HepG2 (cell line): ENCODE results near the gene NOMO2. TPM values are rescaled to one million over a fixed set of nuclear protein-coding genes. Genes with fewer than 3 reads are reported as not detected.
"Not testable (repeated sequence)": the region's sequence is repeated elsewhere in the genome, so short reads cannot be mapped to it uniquely, and the experiment has no call there.

Experiments used
- ATAC-seq: fragments of 200-7000 bp; cut with Tn5 transposase; 3 replicates; pipeline ENCODE4 v1.9.1; 2020; ENCODE audit warnings: mild to moderate bottlenecking, moderate library complexity
- BruUV-seq: library from RNA; stranded (reverse); fragments of 400-500 nt; replicated peaks from 2 replicates; lab custom pipeline; 2021; lab: Mats Ljungman, UMichigan
- CTCF ChIA-PET: fragments of 300-600 bp; formaldehyde crosslinking; extraction: SDS; loops from one replicate; lab custom pipeline; 2021; ENCODE audit warnings: low total read pairs, inconsistent platforms, low intra/inter-chr PET ratio; lab: Yijun Ruan, JAX
- POLR2A ChIA-PET: fragments of 350-600 bp; sonication (Branson Sonifier 250); formaldehyde crosslinking; loops from one replicate; lab custom pipeline; 2020; ENCODE audit warnings: antibody characterized with exemption, inconsistent platforms; lab: Yijun Ruan, JAX
- DNase-seq: peaks from one replicate; pipeline ENCODE4 v3.0.0-alpha.2; 2015; ENCODE audit warnings: low spot score
- FAIRE-seq: peaks from 3 replicates; lab custom pipeline; 2011; peaks lifted over from hg19 to GRCh38; lab: Jason Lieb, UNC
- H2AFZ ChIP-seq: one replicate; pipeline ENCODE4 v1.6.1; 2011; ENCODE audit warnings: low read length, inconsistent platforms
- H3K27ac ChIP-seq: fragments of 300-600 bp; 3 replicates; pipeline ENCODE4 v1.8.0; 2011; ENCODE audit warnings: mixed run types, mild to moderate bottlenecking, mixed read lengths, low read length, inconsistent platforms; ENCODE audit not compliant: insufficient read depth; ENCODE audit errors: extremely low read length
- H3K27me3 ChIP-seq, 2 experiments: fragments of 200-600 bp in 1 of 2; 2 replicates in 1 of 2; 3 replicates in 1 of 2; pipeline versions ENCODE4 v1.6.0 to v1.8.0; 2011; ENCODE audit warnings: low read length in 2 of 2, mild to moderate bottlenecking in 2 of 2, moderate library complexity in 2 of 2, inconsistent platforms in 1 of 2; ENCODE audit not compliant: insufficient read depth in 2 of 2, control insufficient read depth in 1 of 2
- H3K36me3 ChIP-seq, 2 experiments: fragments of 200-600 bp in 1 of 2; replicated peaks in 1 of 2; 2 replicates in 1 of 2; 3 replicates in 1 of 2; pipeline versions ENCODE4 v1.5.1 to v1.8.0; 2011; ENCODE audit warnings: low read length in 2 of 2, inconsistent platforms in 1 of 2; ENCODE audit not compliant: insufficient read depth in 2 of 2, control insufficient read depth in 1 of 2
- H3K4me1 ChIP-seq: 2 replicates; pipeline ENCODE4 v1.5.1; 2012; ENCODE audit warnings: low read length, inconsistent platforms; ENCODE audit not compliant: insufficient read depth
- H3K4me2 ChIP-seq: 2 replicates; pipeline ENCODE4 v1.6.0; 2011; ENCODE audit warnings: low read depth, low read length, inconsistent platforms
- H3K4me3 ChIP-seq, 3 experiments: fragments of 200-600 bp in 1 of 3; sonication (generic), shearing (Covaris generic) in 1 of 3; replicated peaks in 1 of 3; 2 replicates each; pipeline ENCODE4 v1.5.1; 2011 to 2016; ENCODE audit warnings: low read length in 3 of 3, inconsistent platforms in 2 of 3, low read depth in 2 of 3, mild to moderate bottlenecking in 2 of 3, control low read depth in 1 of 3, mixed read lengths in 1 of 3; ENCODE audit not compliant: insufficient read depth in 1 of 3
- H3K79me2 ChIP-seq: one replicate; pipeline ENCODE4 v1.6.1; 2011; ENCODE audit warnings: low read length, inconsistent platforms; ENCODE audit not compliant: insufficient read depth
- H3K9ac ChIP-seq: 2 replicates; pipeline ENCODE4 v1.6.0; 2011; ENCODE audit warnings: mild to moderate bottlenecking, low read depth, low read length, inconsistent platforms; ENCODE audit not compliant: insufficient read depth
- H3K9me3 ChIP-seq: 2 replicates; pipeline ENCODE4 v1.5.1; 2012; ENCODE audit warnings: mild to moderate bottlenecking, low read length
- H4K20me1 ChIP-seq: 2 replicates; pipeline ENCODE4 v1.6.0; 2011; ENCODE audit warnings: inconsistent platforms, mild to moderate bottlenecking, low read length, moderate library complexity; ENCODE audit not compliant: insufficient read depth
- NFYC ChIP-seq: IDR thresholded peaks from 2 replicates; pipeline ENCODE4 v1.6.1; 2016; ENCODE audit warnings: missing genetic modification reagents, missing compliant biosample characterization
- WGBS: methylation state at CpG from one replicate; pipeline ENCODE4 v1.1.6; 2017; ENCODE audit warnings: low lambda C conversion rate; 5-methylcytosine and 5-hydroxymethylcytosine counted together
- in situ Hi-C: cut with HindIII; loops from 2 replicates; pipeline ENCODE4 v1.10.0; 2017; ENCODE audit warnings: low pct_unique_long_range_greater_than_20kb; ENCODE audit not compliant: extremely low pct_ligation_motif_present
- intact Hi-C: fragments of 100-400 bp; cut with micrococcal nuclease; formaldehyde crosslinking; loops from one replicate; pipeline ENCODE4 v1.10.0; 2022; ENCODE audit not compliant: unreplicated experiment
- polyA plus RNA-seq, 8 experiments: library from polyadenylated mRNA; depleted of rRNA in 3 of 8; stranded (reverse) in 7 of 8; unstranded in 1 of 8; fragments of >200 nt; fragmentation: Illumina TruSeq in 4 of 8; extraction: Trizol in 4 of 8; gene quantifications; 2 replicates each; pipeline versions ENCODE4 v1.2.1 to v1.2.3, GENCODE V29; 2011 to 2016; ENCODE audit warnings: low read depth in 4 of 8, missing spikeins in 1 of 8, mixed read lengths in 1 of 8; ENCODE audit not compliant: insufficient read depth in 1 of 8
- total RNA-seq, 5 experiments: library from RNA; depleted of rRNA; stranded (reverse); fragments of >200 nt; fragmentation: Illumina TruSeq; extraction: Trizol; gene quantifications; 2 replicates each; pipeline ENCODE4 v1.2.3, GENCODE V29; 2016; ENCODE audit warnings: low read depth in 1 of 5

Gene NOMO2
- total and polyA plus RNA-seq, 2 of the 13 experiments (the other 11 are each of a cell fraction or from before 2014, with no cell fraction given) = 217 to 372 TPM

DNA sequence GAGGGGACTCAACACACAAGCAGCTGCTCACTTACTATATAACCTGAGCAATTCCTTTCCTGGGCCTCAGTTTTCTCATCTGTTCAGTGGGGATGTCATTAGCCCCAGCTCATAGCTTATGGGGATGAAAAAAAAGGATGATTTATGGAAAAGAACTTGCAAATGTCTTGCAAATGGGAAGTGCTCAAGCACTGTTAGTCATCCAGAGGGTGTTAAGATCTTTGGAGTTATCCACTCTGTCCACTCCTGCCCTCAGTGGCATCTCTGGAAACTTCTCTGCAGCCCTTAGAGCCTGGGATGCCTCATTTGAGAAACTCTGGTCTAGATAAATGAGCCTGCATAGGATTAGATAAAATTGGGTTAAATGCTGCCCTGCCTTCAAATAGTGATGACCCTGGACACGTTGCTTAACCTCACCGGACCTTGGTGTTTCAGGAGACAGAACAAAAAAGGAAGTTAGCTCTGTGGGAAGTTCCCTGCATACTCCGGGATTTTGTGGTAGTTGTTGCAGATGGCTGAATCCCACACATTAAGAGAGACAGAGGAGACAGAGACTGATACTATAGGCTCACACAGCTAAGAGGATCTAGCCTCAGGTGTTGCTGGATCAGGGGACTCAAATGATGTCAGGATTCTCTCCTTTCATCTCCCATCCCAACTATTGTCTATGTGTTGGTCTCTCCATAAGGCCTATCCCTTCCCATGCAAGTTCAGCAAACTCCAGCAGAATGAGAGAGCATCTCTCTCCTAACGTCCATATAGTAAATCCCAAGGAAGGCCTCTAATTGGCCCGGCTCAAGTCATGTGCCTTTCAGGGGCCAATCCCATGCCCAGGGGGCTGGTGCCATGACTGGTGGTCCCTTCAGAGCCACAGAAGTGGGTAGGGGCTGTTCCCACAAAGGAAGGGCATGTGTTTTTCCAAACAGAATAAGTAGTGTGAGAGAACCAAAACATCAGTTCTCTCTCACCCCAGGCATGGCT lies 25.0 kb upstream of the NOMO2 start:
- H3K27me3 ChIP-seq, POLR2A ChIA-PET, intact Hi-C loops, H3K4me3 ChIP-seq, DNase-seq, in situ Hi-C loops, H3K4me2 ChIP-seq, H4K20me1 ChIP-seq: not testable (repeated sequence)
- Histone ChIP-seq H3K4me1 (peaks cover 29% of the 10 kb centered on the region), H3K36me3 (peaks cover 14 to 33% of the 10 kb centered on the region in 2 experiments), H3K9ac (peak overlapping the region; percentile 36; the same call in 1 of the 2 replicates), H3K27ac (peak overlapping the region; percentile 80)
- ATAC-seq = peak; percentile 9
- TF ChIP-seq NFYC (CRISPR knock-in tag) = peak; percentile 39
- TF ChIP-seq, all 625 proteins: peak for 1; not testable (repeated sequence) for 624
- CTCF ChIA-PET, H3K9me3 ChIP-seq, H3K79me2 ChIP-seq, H2AFZ ChIP-seq: not testable (repeated sequence)
- TSS peak; percentile 5 for BruUV-seq
- 92% methylated on average over 2 of the region's 5 CpGs for WGBS
- peak; percentile 73 for FAIRE-seq

DNA sequence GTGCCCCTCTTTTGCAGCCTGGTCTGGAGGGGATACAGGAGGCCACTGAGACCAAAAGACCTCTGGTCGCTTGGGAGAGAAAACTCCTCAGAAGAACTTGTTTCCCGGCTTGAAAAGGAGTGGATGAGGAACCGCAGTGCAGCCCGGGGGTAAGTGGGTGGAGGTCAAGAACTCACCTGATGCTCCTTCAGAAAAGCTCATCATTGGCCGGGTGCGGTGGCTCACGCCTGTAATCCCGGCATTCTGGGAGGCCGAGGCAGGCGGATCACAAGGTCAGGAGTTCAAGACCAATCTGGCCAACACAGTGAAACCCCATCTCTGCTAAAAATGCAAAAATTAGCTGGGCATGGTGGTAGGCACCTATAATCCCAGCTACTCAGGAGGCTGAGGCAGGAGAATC lies 23.9 kb upstream of the NOMO2 start:
- ATAC-seq, H2AFZ ChIP-seq, H3K9ac ChIP-seq, H3K27ac ChIP-seq, FAIRE-seq, H4K20me1 ChIP-seq, H3K4me3 ChIP-seq, POLR2A ChIA-PET, DNase-seq, H3K79me2 ChIP-seq, BruUV-seq, in situ Hi-C loops, H3K9me3 ChIP-seq, intact Hi-C loops, H3K27me3 ChIP-seq, CTCF ChIA-PET, H3K4me2 ChIP-seq: not testable (repeated sequence)
- H3K4me1 ChIP-seq = peaks cover 39% of the 10 kb centered on the region
- WGBS = 99% methylated on average over 10 of the region's 10 CpGs
- peaks cover 10 to 25% of the 10 kb centered on the region in 2 experiments for H3K36me3 ChIP-seq
